ENCODE data around the gene SLC7A4.
"Not testable (repeated sequence)": the region's sequence is repeated elsewhere in the genome, so short reads cannot be mapped to it uniquely, and the experiment has no call there.

Gene SLC7A4

GRCh38 chr22:21041937-21042336 is 9.6 kb upstream of the SLC7A4 start:
- peak; percentile 71 for DNase-seq (ENCODE audit: low read depth)
- H3K4me3 ChIP-seq (ENCODE audit: control insufficient read depth, low read depth, low read length), result no peak overlapping the region
- TF ChIP-seq CTCF (conservative IDR thresholded peaks at IDR 0.05; ENCODE audit: control insufficient read depth, insufficient read depth, low read depth, low read length), result no peak

GRCh38 chr22:21039158-21039557 is 6.8 kb upstream of the SLC7A4 start:
- H3K4me3 ChIP-seq (ENCODE audit: control insufficient read depth, low read depth, low read length); DNase-seq (ENCODE audit: low read depth): not testable (repeated sequence)

GRCh38 chr22:21038405-21038804 is 6.0 kb upstream of the SLC7A4 start:
- peak; percentile 16 for DNase-seq (ENCODE audit: low read depth)
- H3K4me3 ChIP-seq (ENCODE audit: control insufficient read depth, low read depth, low read length), result no peak overlapping the region
- TF ChIP-seq CTCF (conservative IDR thresholded peaks at IDR 0.05; ENCODE audit: control insufficient read depth, insufficient read depth, low read depth, low read length), result no peak

GRCh38 chr22:21034989-21035388 is 2.6 kb upstream of the SLC7A4 start:
- no peak for TF ChIP-seq CTCF (conservative IDR thresholded peaks at IDR 0.05; ENCODE audit: control insufficient read depth, insufficient read depth, low read depth, low read length)
- no peak for DNase-seq (ENCODE audit: low read depth)

GRCh38 chr22:21033895-21034294 is 1.5 kb upstream of the SLC7A4 start:
- no peak overlapping the region for H3K4me3 ChIP-seq (ENCODE audit: control insufficient read depth, low read depth, low read length)
- DNase-seq (ENCODE audit: low read depth), result no peak
- TF ChIP-seq CTCF (conservative IDR thresholded peaks at IDR 0.05; ENCODE audit: control insufficient read depth, insufficient read depth, low read depth, low read length), result no peak

More at GRCh38 chr22:21034989-21035388, 2.6 kb upstream of the SLC7A4 start:
- no peak overlapping the region for H3K4me3 ChIP-seq (ENCODE audit: control insufficient read depth, low read depth, low read length)

- no peak for TF ChIP-seq CTCF (conservative IDR thresholded peaks at IDR 0.05; ENCODE audit: control insufficient read depth, insufficient read depth, low read depth, low read length)
- DNase-seq (ENCODE audit: low read depth), result no peak
- no peak overlapping the region for H3K4me3 ChIP-seq (ENCODE audit: control insufficient read depth, low read depth, low read length)
Observed at GRCh38 chr22:21032868-21033688, 717 bp upstream of the SLC7A4 start.

- no peak for DNase-seq (ENCODE audit: low read depth)
- TF ChIP-seq CTCF (conservative IDR thresholded peaks at IDR 0.05; ENCODE audit: control insufficient read depth, insufficient read depth, low read depth, low read length), result no peak
- no peak overlapping the region for H3K4me3 ChIP-seq (ENCODE audit: control insufficient read depth, low read depth, low read length)
Observed at GRCh38 chr22:21031545-21032036, 770 bp downstream of the SLC7A4 start.
